ENCODE measurements around the gene TTC23.

- no peak for TF ChIP-seq EP300 (IDR thresholded peaks at IDR 0.05)
- no peak for TF ChIP-seq CTCF (IDR thresholded peaks at IDR 0.05)
- TF ChIP-seq RAD21 (conservative IDR thresholded peaks at IDR 0.05 in 1 of 2, IDR thresholded peaks at IDR 0.05 in 1 of 2): no peak
- no peak for TF ChIP-seq NFE2L2 (conservative IDR thresholded peaks at IDR 0.05; ENCODE audit: low read length)
- TF ChIP-seq RNF2 (IDR thresholded peaks at IDR 0.05; ENCODE audit: borderline replicate concordance, low read depth): no peak
- no peak for TF ChIP-seq NR3C1 (IDR thresholded peaks at IDR 0.05)
- TF ChIP-seq POLR2A (IDR thresholded peaks at IDR 0.05; ENCODE audit: low read length): no peak
- no peak for TF ChIP-seq ESRRA (IDR thresholded peaks at IDR 0.05; ENCODE audit: borderline replicate concordance, low read length)
These were observed 106.1 kb downstream of the TTC23 start for GRCh38 chr15:99143242-99143641.

Measured in A549 (cell line).